Activated T-cell treated with anti-CD3 and anti-CD28 coated beads, Interleukin-2, amount 50 U/mL, for 48 hours (primary cell): ENCODE data around the gene TLK1.

ENCODE experiments used
- DNase-seq, 2 experiments: peaks; one replicate each; pipeline ENCODE4 v3.0.0-alpha.2; 2020

Gene TLK1

DNA sequence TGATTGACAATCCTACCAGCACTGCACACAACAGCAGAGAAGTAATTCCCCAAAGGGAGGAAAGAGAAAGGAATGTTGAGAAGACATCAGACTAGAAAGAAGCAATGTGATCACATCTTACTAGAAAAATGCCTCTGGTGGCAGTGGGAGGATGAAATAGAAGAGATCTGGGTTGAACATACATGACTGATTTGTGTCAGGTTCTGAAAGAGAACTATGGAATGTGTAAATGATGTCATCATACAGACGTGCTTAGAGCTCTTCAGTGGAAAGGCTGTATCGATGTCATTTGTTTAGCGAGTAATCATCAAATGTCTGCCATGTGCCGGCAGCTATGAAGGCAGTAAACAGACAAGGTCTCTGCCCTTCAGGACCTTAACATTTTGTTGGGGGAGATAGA is 206.8 kb downstream of the TLK1 start:
- DNase-seq = no peak

DNA sequence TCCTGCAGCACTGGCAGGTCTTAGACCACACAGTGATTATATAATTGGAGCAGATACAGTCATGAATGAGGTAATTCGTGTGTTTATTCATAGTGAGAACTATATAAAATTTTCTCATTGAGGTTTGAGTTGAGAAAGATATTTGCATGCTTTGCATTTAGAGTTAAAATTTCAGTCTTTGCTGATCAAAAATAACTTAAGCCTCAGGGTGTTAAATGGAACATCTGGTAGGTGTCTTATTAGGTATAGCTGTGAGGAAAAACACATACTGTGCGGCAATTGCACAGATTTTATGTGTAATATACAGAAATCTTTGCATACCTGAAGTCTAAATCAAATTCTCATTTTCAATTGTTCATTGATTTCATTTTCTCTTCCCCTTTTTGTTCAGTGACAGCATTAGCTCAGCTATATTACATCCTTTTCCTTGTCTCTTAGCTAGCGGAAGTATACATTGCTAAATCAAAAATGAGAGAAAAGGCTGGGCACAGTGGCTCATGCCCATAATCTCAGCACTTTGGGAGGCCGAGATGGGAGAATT is 210.4 kb downstream of the TLK1 start:
- DNase-seq = no peak

DNA sequence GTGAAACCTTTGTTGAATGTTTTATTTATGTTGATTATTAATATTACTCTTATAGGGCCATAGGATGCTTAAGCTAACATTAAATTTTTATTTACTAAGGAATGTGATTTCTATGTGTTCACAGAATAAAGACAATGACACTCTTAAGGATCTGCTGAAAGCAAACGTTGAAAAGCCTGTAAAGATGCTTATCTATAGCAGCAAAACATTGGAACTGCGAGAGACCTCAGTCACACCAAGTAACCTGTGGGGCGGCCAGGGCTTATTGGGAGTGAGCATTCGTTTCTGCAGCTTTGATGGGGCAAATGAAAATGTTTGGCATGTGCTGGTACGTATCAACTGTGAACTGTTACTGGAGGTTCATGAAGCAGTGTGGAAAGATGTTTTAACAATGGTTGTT is 211.3 kb downstream of the TLK1 start:
- no peak for DNase-seq

DNA sequence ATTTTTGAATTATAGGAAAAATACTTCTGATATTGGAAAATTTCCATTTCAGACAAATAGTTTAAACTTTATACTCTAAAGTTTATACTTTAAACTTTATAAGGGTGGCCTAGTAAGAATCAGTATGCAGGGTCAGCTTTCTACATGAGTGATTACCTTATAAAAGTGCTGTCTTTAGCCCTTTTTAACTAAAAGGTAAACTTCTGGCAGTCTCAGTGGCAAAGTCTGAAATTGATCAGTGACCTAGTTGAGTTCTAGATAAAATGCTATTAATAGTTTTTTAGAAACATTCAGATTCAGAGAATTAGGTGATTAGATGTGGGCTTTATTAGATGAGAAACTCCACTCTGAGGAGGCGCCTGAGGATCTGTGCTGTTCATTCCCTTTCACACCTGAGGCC is 216.1 kb downstream of the TLK1 start:
- no peak for DNase-seq

GRCh38 chr2:170943596-170943995 is 217.1 kb downstream of the TLK1 start:
- DNase-seq = no peak

- no peak for DNase-seq
These were observed 217.7 kb downstream of the TLK1 start for GRCh38 chr2:170943041-170943440.

- DNase-seq = no peak
These were observed 218.1 kb downstream of the TLK1 start for GRCh38 chr2:170942615-170943014.
